GM18505 (cell line): ENCODE data around the gene SNCAIP.

Experiments used
- ATAC-seq: cut with Tn5 transposase; IDR thresholded peaks from one replicate; pipeline ENCODE4 v1.9.1; 2021; ENCODE audit not compliant: unreplicated experiment
- POLR2A ChIP-seq: IDR thresholded peaks from 4 replicates; pipeline ENCODE4 v1.6.1; 2011; ENCODE audit warnings: borderline replicate concordance; ENCODE audit not compliant: insufficient read depth, insufficient read length; ENCODE audit errors: extremely low read depth

SNCAIP gene

DNA sequence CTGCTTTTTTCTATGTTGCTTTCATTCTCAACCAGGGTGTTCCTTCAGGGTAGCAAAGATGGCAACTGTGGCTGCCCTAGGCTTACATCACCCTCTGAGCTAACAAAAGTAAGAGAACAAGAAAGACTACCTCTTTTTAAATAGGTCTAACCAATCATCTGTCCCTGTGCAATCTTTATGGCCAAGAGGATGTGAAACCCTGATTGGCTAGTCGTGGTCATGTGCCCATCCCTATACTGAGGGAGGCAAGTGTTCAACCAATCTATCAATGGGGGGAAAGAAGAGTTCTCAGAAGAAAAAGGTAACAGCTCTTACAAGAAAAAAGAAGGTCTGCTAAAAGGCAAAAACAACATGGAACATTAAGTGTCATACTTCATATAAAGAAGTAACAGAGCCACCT lies 11.7 kb upstream of the SNCAIP start:
- TF ChIP-seq POLR2A: no peak
- no peak for ATAC-seq

- TF ChIP-seq POLR2A: no peak
- ATAC-seq: no peak
These were observed 11.0 kb upstream of the SNCAIP start for GRCh38 chr5:122301016-122301415.

DNA sequence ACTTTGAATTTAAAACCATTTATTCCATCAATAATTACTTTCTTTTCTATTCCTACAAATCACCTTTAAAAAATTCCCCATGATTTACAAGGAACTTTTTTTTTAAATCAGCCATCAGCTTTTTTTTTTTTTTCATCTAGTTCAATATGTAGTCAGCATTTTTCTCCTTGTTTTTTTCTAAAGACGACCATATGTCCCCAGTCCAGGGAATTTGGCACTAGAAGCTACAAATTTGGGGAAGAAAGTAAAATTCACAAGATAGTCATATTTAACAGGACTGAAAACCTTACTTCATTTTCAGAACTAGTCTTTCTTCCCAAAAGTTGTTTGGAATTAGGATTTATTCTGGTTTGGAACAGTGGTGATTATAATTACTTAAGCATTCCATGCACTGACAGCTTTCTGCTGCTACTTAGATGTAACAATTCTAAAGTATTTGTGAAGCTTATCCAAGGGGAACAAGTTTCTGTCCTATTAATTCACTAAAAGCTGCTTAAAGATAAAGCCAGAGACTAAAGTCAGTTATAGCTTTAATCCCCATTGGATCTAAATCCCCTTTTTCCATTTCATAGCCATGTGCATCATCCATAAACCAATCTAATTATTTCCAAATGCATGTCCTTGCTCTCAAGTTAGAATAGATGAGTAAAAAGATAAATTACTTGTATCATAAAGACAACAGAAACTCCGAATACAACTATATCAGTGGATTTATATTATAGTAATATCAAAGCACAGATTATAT lies 7.4 kb upstream of the SNCAIP start:
- ATAC-seq: no peak
- no peak for TF ChIP-seq POLR2A

DNA sequence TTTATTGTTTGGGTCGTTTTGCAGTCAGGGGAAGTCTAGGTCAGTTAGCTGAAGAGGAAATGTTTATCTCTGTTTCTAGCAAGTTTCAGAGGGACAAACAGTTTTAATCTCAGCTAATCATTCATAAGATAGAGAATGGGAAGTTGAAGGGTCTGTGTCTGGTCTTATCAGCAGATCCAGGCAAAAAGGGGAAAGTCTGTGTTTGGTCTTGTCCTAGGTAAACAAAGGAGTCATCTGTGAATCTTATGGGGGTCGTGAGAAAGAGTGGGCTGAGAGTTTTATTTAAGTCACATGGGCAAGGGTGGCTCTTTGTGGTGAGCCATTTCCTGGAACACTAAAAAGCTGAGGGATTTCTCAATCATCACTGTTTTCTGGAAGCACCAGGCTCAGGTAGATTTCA lies 5.6 kb upstream of the SNCAIP start:
- ATAC-seq: no peak
- TF ChIP-seq POLR2A: no peak

GRCh38 chr5:122310889-122311288 lies 1.1 kb upstream of the SNCAIP start:
- ATAC-seq: no peak
- no peak for TF ChIP-seq POLR2A

DNA sequence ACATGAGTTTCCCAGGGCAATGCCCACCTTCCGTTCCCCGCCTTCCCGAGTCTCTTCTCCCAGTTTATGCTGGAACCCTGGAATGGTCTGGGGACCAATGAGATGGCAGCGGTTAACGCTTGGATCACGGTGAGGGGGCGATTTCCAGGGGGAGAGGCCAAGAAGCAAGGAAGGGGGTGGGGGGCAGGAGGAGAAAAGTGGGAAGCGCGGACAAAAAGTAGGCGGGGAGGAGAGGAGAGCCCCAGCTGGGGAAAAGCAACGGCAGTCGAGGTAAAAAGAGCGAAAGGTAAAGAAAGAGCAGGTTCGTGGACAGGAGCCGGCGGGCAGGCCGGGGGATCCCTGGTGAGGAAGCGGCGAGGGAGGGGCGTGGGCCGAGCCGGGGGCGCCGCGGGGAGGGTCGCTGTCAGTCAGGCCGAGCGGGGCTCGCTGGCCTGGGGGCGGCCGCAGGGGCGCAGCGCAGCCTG lies 508 bp upstream of the SNCAIP start:
- ATAC-seq: no peak
- TF ChIP-seq POLR2A: no peak

DNA sequence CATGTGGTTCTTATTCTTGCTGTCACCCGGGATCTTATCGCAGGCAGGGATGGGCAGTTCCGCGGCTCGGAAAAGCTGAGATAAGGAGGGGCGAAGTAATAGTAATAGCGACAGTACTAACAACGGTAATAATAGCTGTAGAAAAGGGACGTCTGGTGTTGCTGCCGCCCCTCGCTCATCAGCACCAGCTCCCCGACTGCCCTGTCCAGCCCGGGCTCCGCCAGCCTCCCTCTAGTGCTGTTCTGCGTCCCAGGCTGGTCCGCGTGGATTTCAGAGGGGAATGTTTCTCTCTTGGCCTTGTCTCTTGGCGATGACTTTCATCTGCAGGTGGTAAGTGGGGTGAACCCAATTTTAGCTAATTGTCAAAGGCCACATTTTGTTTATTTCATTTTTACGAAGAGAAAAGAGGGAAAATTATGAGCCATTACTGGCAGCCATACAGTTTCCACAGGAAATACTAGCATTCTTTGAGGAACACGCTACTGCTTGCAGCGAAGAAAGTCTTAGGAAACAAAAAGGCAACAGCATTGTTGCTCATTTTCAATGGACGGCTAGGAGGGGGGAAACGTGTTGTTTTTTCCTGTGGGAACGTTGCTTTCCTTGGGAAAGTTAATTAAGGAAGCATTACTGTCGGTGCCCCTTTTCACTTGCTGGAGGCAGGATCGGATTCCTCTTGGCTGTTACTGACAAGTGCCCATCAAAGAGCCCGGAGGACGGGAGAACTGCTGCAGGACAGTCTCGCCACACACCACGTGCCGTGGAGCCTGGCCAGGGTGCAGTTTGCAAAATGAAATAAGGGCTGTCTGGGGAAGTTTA lies 762 bp downstream of the SNCAIP start:
- ATAC-seq: peak; percentile 7
- TF ChIP-seq POLR2A: no peak

DNA sequence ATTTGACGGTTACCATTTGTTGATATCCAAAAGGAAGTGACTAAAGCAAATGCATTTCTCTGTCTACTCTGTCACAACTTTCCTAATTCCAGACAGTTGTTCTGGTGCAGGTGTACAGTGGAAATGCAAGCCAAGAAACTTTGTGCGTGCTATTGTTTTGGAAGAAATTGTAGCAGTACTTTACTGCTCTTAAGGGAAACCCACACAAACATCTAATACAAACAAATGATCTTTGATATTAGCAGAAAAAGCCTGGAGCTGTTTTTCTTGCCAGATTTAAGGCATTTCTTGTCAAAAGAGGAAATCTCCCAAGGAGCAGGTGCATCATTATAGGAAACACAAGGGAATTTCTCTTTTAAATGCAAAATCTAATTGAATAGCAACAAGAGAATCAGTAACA lies 2.0 kb downstream of the SNCAIP start:
- ATAC-seq: no peak
- no peak for TF ChIP-seq POLR2A

DNA sequence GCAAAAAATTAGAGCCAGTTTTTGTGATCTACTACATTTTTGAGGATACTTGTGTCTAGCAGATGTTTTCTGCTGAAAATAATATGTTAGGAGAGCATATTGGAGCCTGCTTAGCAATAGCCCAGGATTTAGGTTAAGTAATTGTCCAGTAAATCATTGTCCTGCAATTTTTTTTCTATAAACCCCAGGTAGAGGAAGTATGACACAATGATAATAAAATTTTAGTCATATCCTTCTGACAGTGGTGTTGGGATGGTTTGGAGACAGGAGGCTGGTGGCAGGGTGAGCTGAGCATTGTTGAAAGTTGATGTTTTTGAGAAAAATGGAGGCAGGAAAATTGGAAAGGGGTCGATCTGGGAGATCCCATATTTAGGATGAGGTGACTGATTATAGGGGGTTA lies 3.5 kb downstream of the SNCAIP start:
- no peak for TF ChIP-seq POLR2A
- ATAC-seq: no peak

- no peak for ATAC-seq
- no peak for TF ChIP-seq POLR2A
These were observed 4.6 kb downstream of the SNCAIP start for GRCh38 chr5:122316656-122317055.

DNA sequence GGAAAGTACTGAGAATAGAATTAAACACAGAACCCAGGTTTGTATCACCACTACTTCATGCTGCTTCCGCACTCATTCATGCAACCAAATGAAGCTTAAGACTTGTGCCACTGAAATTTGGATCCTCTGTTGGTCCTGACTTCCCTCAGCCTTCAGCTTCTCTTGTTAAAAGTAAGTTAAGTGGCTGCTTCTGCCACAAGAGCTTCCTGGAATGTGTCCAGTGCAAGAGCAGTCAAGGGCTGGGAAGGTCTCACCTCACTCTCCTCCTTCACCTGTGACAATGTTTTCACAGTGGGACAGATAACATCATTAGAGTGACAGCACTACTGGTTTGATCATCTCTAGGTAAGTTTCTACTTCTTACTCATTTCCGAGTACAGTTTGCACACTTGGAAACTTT lies 7.9 kb downstream of the SNCAIP start:
- no peak for TF ChIP-seq POLR2A
- ATAC-seq: no peak

DNA sequence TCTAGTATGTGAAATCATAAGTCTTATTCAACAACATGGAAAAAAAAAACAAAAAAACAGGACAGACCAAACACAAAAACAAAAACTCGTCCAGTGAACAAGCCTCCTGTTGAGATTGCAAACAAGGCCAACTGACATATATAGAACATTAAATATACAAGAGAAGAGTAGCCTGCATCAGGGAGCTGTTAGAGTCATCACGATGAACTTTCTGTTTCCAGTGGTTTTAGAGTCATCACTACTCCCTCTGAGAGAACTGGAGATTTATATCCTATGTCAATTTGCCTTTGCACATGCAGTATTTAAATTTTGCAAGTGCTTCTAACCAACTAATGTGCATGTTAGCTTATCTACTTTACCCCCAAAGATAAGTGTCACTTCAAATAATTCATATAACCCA lies 9.9 kb downstream of the SNCAIP start:
- no peak for ATAC-seq
- no peak for TF ChIP-seq POLR2A

GRCh38 chr5:122322801-122323548 lies 10.9 kb downstream of the SNCAIP start:
- ATAC-seq: no peak
- TF ChIP-seq POLR2A: no peak
